Measurements from ENCODE around the gene PRSS2.
"Not testable (repeated sequence)": the region's sequence is repeated elsewhere in the genome, so short reads cannot be mapped to it uniquely, and the experiment has no call there.

PRSS2 gene

GRCh38 chr7:142771353-142771723 is 568 bp downstream of the PRSS2 start:
- Histone ChIP-seq H3K9me3 (ENCODE audit: low read depth, low read length) (no peaks in the 10 kb centered on the region), H3K36me3 (ENCODE audit: insufficient read depth, low read length) (no peaks in the 10 kb centered on the region), H3K4me3 (no peak overlapping the region), H3K9ac (ENCODE audit: insufficient read length) (no peak overlapping the region), H3K27ac (no peak overlapping the region)
- no peak for DNase-seq (ENCODE audit: low read depth, low spot score)
- TF ChIP-seq FOXP2 (optimal IDR thresholded peaks at IDR 0.05; ENCODE audit: control extremely low read depth, extremely low read length, insufficient read depth), result no peak
- TF ChIP-seq EZH2 (IDR thresholded peaks at IDR 0.05), result no peak
- no peak for TF ChIP-seq POLR2AphosphoS5 (IDR thresholded peaks at IDR 0.05; ENCODE audit: borderline replicate concordance, low read depth, low read length)

GRCh38 chr7:142772051-142772450 is 1.3 kb downstream of the PRSS2 start:
- Histone ChIP-seq H3K27ac (no peak overlapping the region), H3K9ac (ENCODE audit: insufficient read length) (no peak overlapping the region), H3K36me3 (ENCODE audit: insufficient read depth, low read length) (no peaks in the 10 kb centered on the region), H3K9me3 (ENCODE audit: low read depth, low read length) (no peaks in the 10 kb centered on the region), H3K4me3 (no peak overlapping the region)
- no peak for DNase-seq (ENCODE audit: low read depth, low spot score)
- no peak for TF ChIP-seq EZH2 (IDR thresholded peaks at IDR 0.05)
- TF ChIP-seq POLR2AphosphoS5 (IDR thresholded peaks at IDR 0.05; ENCODE audit: borderline replicate concordance, low read depth, low read length), result no peak
- no peak for TF ChIP-seq FOXP2 (optimal IDR thresholded peaks at IDR 0.05; ENCODE audit: control extremely low read depth, extremely low read length, insufficient read depth)

GRCh38 chr7:142772673-142773072 is 1.9 kb downstream of the PRSS2 start:
- H3K36me3 ChIP-seq (ENCODE audit: insufficient read depth, low read length), result no peaks in the 10 kb centered on the region
- H3K9me3 ChIP-seq (ENCODE audit: low read depth, low read length), result no peaks in the 10 kb centered on the region
- no peak overlapping the region for H3K4me3 ChIP-seq
- no peak overlapping the region for H3K27ac ChIP-seq
- DNase-seq (ENCODE audit: low read depth, low spot score), result no peak
- H3K9ac ChIP-seq (ENCODE audit: insufficient read length), result no peak overlapping the region
- TF ChIP-seq POLR2AphosphoS5 (IDR thresholded peaks at IDR 0.05; ENCODE audit: borderline replicate concordance, low read depth, low read length) (no peak), EZH2 (IDR thresholded peaks at IDR 0.05) (no peak), FOXP2 (optimal IDR thresholded peaks at IDR 0.05; ENCODE audit: control extremely low read depth, extremely low read length, insufficient read depth) (no peak)

- Histone ChIP-seq H3K36me3 (ENCODE audit: insufficient read depth, low read length) (no peaks in the 10 kb centered on the region), H3K27ac (no peak overlapping the region), H3K9me3 (ENCODE audit: low read depth, low read length) (no peaks in the 10 kb centered on the region), H3K4me3 (no peak overlapping the region), H3K9ac (ENCODE audit: insufficient read length) (no peak overlapping the region)
- no peak for TF ChIP-seq EZH2 (IDR thresholded peaks at IDR 0.05)
- no peak for TF ChIP-seq FOXP2 (optimal IDR thresholded peaks at IDR 0.05; ENCODE audit: control extremely low read depth, extremely low read length, insufficient read depth)
- TF ChIP-seq POLR2AphosphoS5 (IDR thresholded peaks at IDR 0.05; ENCODE audit: borderline replicate concordance, low read depth, low read length), result no peak
- DNase-seq (ENCODE audit: low read depth, low spot score), result no peak
Observed at GRCh38 chr7:142773230-142773629, 2.5 kb downstream of the PRSS2 start.

GRCh38 chr7:142773937-142774744 is 3.4 kb downstream of the PRSS2 start:
- Histone ChIP-seq H3K9me3 (ENCODE audit: low read depth, low read length) (no peaks in the 10 kb centered on the region), H3K4me3 (no peak overlapping the region), H3K36me3 (ENCODE audit: insufficient read depth, low read length) (no peaks in the 10 kb centered on the region), H3K27ac (no peak overlapping the region), H3K9ac (ENCODE audit: insufficient read length) (no peak overlapping the region)
- DNase-seq (ENCODE audit: low read depth, low spot score), result no peak
- TF ChIP-seq POLR2AphosphoS5 (IDR thresholded peaks at IDR 0.05; ENCODE audit: borderline replicate concordance, low read depth, low read length), result no peak
- TF ChIP-seq FOXP2 (optimal IDR thresholded peaks at IDR 0.05; ENCODE audit: control extremely low read depth, extremely low read length, insufficient read depth), result no peak
- TF ChIP-seq EZH2 (IDR thresholded peaks at IDR 0.05), result no peak

GRCh38 chr7:142774826-142775225 is 4.1 kb downstream of the PRSS2 start:
- DNase-seq (ENCODE audit: low read depth, low spot score), result no peak
- TF ChIP-seq EZH2 (IDR thresholded peaks at IDR 0.05) (no peak), FOXP2 (optimal IDR thresholded peaks at IDR 0.05; ENCODE audit: control extremely low read depth, extremely low read length, insufficient read depth) (no peak), POLR2AphosphoS5 (IDR thresholded peaks at IDR 0.05; ENCODE audit: borderline replicate concordance, low read depth, low read length) (no peak)
- Histone ChIP-seq H3K4me3 (no peak overlapping the region), H3K36me3 (ENCODE audit: insufficient read depth, low read length) (no peaks in the 10 kb centered on the region), H3K9ac (ENCODE audit: insufficient read length) (no peak overlapping the region), H3K27ac (no peak overlapping the region), H3K9me3 (ENCODE audit: low read depth, low read length) (no peaks in the 10 kb centered on the region)

GRCh38 chr7:142775351-142776115 is 4.8 kb downstream of the PRSS2 start:
- not testable (repeated sequence) for DNase-seq (ENCODE audit: low read depth, low spot score); H3K27ac ChIP-seq; H3K4me3 ChIP-seq; H3K9me3 ChIP-seq (ENCODE audit: low read depth, low read length); H3K9ac ChIP-seq (ENCODE audit: insufficient read length); H3K36me3 ChIP-seq (ENCODE audit: insufficient read depth, low read length)

GRCh38 chr7:142776206-142776844 is 5.6 kb downstream of the PRSS2 start:
- no peak for DNase-seq (ENCODE audit: low read depth, low spot score)
- H3K27ac ChIP-seq, result no peak overlapping the region

GRCh38 chr7:142776845-142777225 is 6.1 kb downstream of the PRSS2 start:
- H3K27ac ChIP-seq; DNase-seq (ENCODE audit: low read depth, low spot score); H3K36me3 ChIP-seq (ENCODE audit: insufficient read depth, low read length); H3K4me3 ChIP-seq; H3K9me3 ChIP-seq (ENCODE audit: low read depth, low read length); H3K9ac ChIP-seq (ENCODE audit: insufficient read length): not testable (repeated sequence)

More at GRCh38 chr7:142776206-142776844, 5.6 kb downstream of the PRSS2 start:
- Histone ChIP-seq H3K9me3 (ENCODE audit: low read depth, low read length) (no peaks in the 10 kb centered on the region), H3K36me3 (ENCODE audit: insufficient read depth, low read length) (no peaks in the 10 kb centered on the region), H3K4me3 (no peak overlapping the region), H3K9ac (ENCODE audit: insufficient read length) (no peak overlapping the region)
- TF ChIP-seq FOXP2 (optimal IDR thresholded peaks at IDR 0.05; ENCODE audit: control extremely low read depth, extremely low read length, insufficient read depth) (no peak), EZH2 (IDR thresholded peaks at IDR 0.05) (no peak), POLR2AphosphoS5 (IDR thresholded peaks at IDR 0.05; ENCODE audit: borderline replicate concordance, low read depth, low read length) (no peak)
